ENCODE data around the gene TSSK2. TPM values are rescaled to one million over a fixed set of nuclear protein-coding genes. Genes with fewer than 3 reads are reported as not detected.

TSSK2 gene
- total and polyA plus RNA-seq, 4 experiments from 2014 or later, result not detected

- ChIA-PET CTCF (ENCODE audit: partially characterized antibody) (no interaction called here), POLR2A (ENCODE audit: partially characterized antibody) (interaction anchor here (1.1 kb wide), 1 partner anchor 12 kb away, joined by 3 read pairs; the partner anchor contains the start of gene ESS2)
- peaks cover 0 to 2% (median 0%) of the 10 kb centered on the region in 8 donors for H3K9me3 Mint-ChIP-seq
- no peak overlapping the region for H3K27ac ChIP-seq (ENCODE audit: low read depth, low read length)
- H3K4me1 ChIP-seq (ENCODE audit: insufficient read depth, low read length), result no peaks in the 10 kb centered on the region
- intact Hi-C loops (cut with micrococcal nuclease), result no loop called here
- no peak for DNase-seq
- no peak overlapping the region for H3K4me3 ChIP-seq (ENCODE audit: low read length in 2 of 2)
- no peaks in the 10 kb centered on the region for H3K9me3 ChIP-seq (ENCODE audit: control insufficient read depth in 1 of 2, low read length in 2 of 2)
- H3K27ac Mint-ChIP-seq, result no peak overlapping the region
- no peaks in the 10 kb centered on the region for H3K27me3 Mint-ChIP-seq
- no peaks in the 10 kb centered on the region for H3K27me3 ChIP-seq (ENCODE audit: insufficient read depth, low read length)
- peaks cover 38% of the 10 kb centered on the region for H3K36me3 ChIP-seq (ENCODE audit: insufficient read depth, low read length)
- H3K4me1 Mint-ChIP-seq, result peaks cover 0 to 1% (median under 1%) of the 10 kb centered on the region in 4 donors
- no peak overlapping the region for H3K4me3 Mint-ChIP-seq
- H3K36me3 Mint-ChIP-seq, result peaks cover 19 to 52% of the 10 kb centered on the region in 2 donors
Observed at GRCh38 chr22:19132693-19133400, 1.7 kb downstream of the TSSK2 start.

- no peak overlapping the region for H3K4me3 Mint-ChIP-seq
- Histone ChIP-seq H3K9me3 (ENCODE audit: control insufficient read depth in 1 of 2, low read length in 2 of 2) (no peaks in the 10 kb centered on the region), H3K36me3 (ENCODE audit: insufficient read depth, low read length) (peaks cover 45% of the 10 kb centered on the region), H3K27ac (ENCODE audit: low read depth, low read length) (no peak overlapping the region), H3K4me3 (ENCODE audit: low read length in 2 of 2) (no peak overlapping the region), H3K27me3 (ENCODE audit: insufficient read depth, low read length) (no peaks in the 10 kb centered on the region), H3K4me1 (ENCODE audit: insufficient read depth, low read length) (no peaks in the 10 kb centered on the region)
- DNase-seq, result no peak
- peaks cover 0 to 1% (median under 1%) of the 10 kb centered on the region in 4 donors for H3K4me1 Mint-ChIP-seq
- peaks cover 19 to 53% of the 10 kb centered on the region in 2 donors for H3K36me3 Mint-ChIP-seq
- no peaks in the 10 kb centered on the region for H3K27me3 Mint-ChIP-seq
- POLR2A ChIA-PET (ENCODE audit: partially characterized antibody), result no interaction called here
- intact Hi-C loops (cut with micrococcal nuclease), result no loop called here
- CTCF ChIA-PET (ENCODE audit: partially characterized antibody), result no interaction called here
- peaks cover 0 to 2% (median 0%) of the 10 kb centered on the region in 8 donors for H3K9me3 Mint-ChIP-seq
- no peak overlapping the region for H3K27ac Mint-ChIP-seq
Observed at GRCh38 chr22:19133561-19133960, 2.5 kb downstream of the TSSK2 start.

GRCh38 chr22:19134176-19134831, 3.2 kb downstream of the TSSK2 start:
- Mint-ChIP-seq H3K27ac (peak overlapping the region in 1 of 7 donors; percentile 73), H3K9me3 (peaks cover 0 to 2% (median 0%) of the 10 kb centered on the region in 8 donors), H3K36me3 (peaks cover 25 to 59% of the 10 kb centered on the region in 2 donors), H3K4me3 (no peak overlapping the region), H3K27me3 (no peaks in the 10 kb centered on the region), H3K4me1 (peaks cover 0 to 1% (median under 1%) of the 10 kb centered on the region in 4 donors)
- H3K36me3 ChIP-seq (ENCODE audit: insufficient read depth, low read length), result peaks cover 53% of the 10 kb centered on the region
- intact Hi-C loops (cut with micrococcal nuclease), result no loop called here
- no peak overlapping the region for H3K27ac ChIP-seq (ENCODE audit: low read depth, low read length)
- no peak overlapping the region for H3K4me3 ChIP-seq (ENCODE audit: low read length in 2 of 2)
- ChIA-PET CTCF (ENCODE audit: partially characterized antibody) (no interaction called here), POLR2A (ENCODE audit: partially characterized antibody) (no interaction called here)
- H3K9me3 ChIP-seq (ENCODE audit: control insufficient read depth in 1 of 2, low read length in 2 of 2), result no peaks in the 10 kb centered on the region
- DNase-seq, result no peak
- H3K4me1 ChIP-seq (ENCODE audit: insufficient read depth, low read length), result no peaks in the 10 kb centered on the region
- H3K27me3 ChIP-seq (ENCODE audit: insufficient read depth, low read length), result no peaks in the 10 kb centered on the region

GRCh38 chr22:19134874-19135273, 3.8 kb downstream of the TSSK2 start:
- H3K4me1 ChIP-seq (ENCODE audit: insufficient read depth, low read length), result no peaks in the 10 kb centered on the region
- no peak for DNase-seq
- Mint-ChIP-seq H3K4me1 (peaks cover 0 to 1% (median under 1%) of the 10 kb centered on the region in 4 donors), H3K27ac (peak overlapping the region in 2 of 7 donors; percentile 18 to 66), H3K9me3 (no peaks in the 10 kb centered on the region), H3K36me3 (peaks cover 29 to 65% of the 10 kb centered on the region in 2 donors), H3K4me3 (no peak overlapping the region), H3K27me3 (no peaks in the 10 kb centered on the region)
- POLR2A ChIA-PET (ENCODE audit: partially characterized antibody), result no interaction called here
- H3K27ac ChIP-seq (ENCODE audit: low read depth, low read length), result no peak overlapping the region
- no peaks in the 10 kb centered on the region for H3K27me3 ChIP-seq (ENCODE audit: insufficient read depth, low read length)
- H3K9me3 ChIP-seq (ENCODE audit: control insufficient read depth in 1 of 2, low read length in 2 of 2), result no peaks in the 10 kb centered on the region
- no peak overlapping the region for H3K4me3 ChIP-seq (ENCODE audit: low read length in 2 of 2)
- H3K36me3 ChIP-seq (ENCODE audit: insufficient read depth, low read length), result peaks cover 59% of the 10 kb centered on the region
- intact Hi-C loops (cut with micrococcal nuclease), result no loop called here
- CTCF ChIA-PET (ENCODE audit: partially characterized antibody), result no interaction called here

- H3K36me3 ChIP-seq (ENCODE audit: insufficient read depth, low read length), result peaks cover 75% of the 10 kb centered on the region
- no peaks in the 10 kb centered on the region for H3K4me1 ChIP-seq (ENCODE audit: insufficient read depth, low read length)
- peaks cover 42 to 79% of the 10 kb centered on the region in 2 donors for H3K36me3 Mint-ChIP-seq
- peak overlapping the region in 2 of 7 donors; percentile 7 to 42 for H3K27ac Mint-ChIP-seq
- H3K9me3 Mint-ChIP-seq, result no peaks in the 10 kb centered on the region
- ChIA-PET CTCF (ENCODE audit: partially characterized antibody) (no interaction called here), POLR2A (ENCODE audit: partially characterized antibody) (no interaction called here)
- H3K4me3 ChIP-seq (ENCODE audit: low read length in 2 of 2), result no peak overlapping the region
- H3K4me1 Mint-ChIP-seq, result peaks cover 0 to 6% (median 1%) of the 10 kb centered on the region in 4 donors
- intact Hi-C loops (cut with micrococcal nuclease), result no loop called here
- H3K27me3 Mint-ChIP-seq, result no peaks in the 10 kb centered on the region
- no peaks in the 10 kb centered on the region for H3K9me3 ChIP-seq (ENCODE audit: control insufficient read depth in 1 of 2, low read length in 2 of 2)
- peak overlapping the region in 1 of 8 donors; percentile 7 for H3K4me3 Mint-ChIP-seq
- H3K27me3 ChIP-seq (ENCODE audit: insufficient read depth, low read length), result no peaks in the 10 kb centered on the region
- no peak for DNase-seq
- H3K27ac ChIP-seq (ENCODE audit: low read depth, low read length), result no peak overlapping the region
Observed at GRCh38 chr22:19136915-19137314, 5.8 kb downstream of the TSSK2 start.

- H3K4me3 Mint-ChIP-seq, result no peak overlapping the region
- H3K27me3 ChIP-seq (ENCODE audit: insufficient read depth, low read length), result no peaks in the 10 kb centered on the region
- peaks cover 1 to 6% (median 2%) of the 10 kb centered on the region in 4 donors for H3K4me1 Mint-ChIP-seq
- intact Hi-C loops (cut with micrococcal nuclease), result no loop called here
- H3K4me1 ChIP-seq (ENCODE audit: insufficient read depth, low read length), result no peaks in the 10 kb centered on the region
- CTCF ChIA-PET (ENCODE audit: partially characterized antibody), result no interaction called here
- no peaks in the 10 kb centered on the region for H3K9me3 Mint-ChIP-seq
- peak overlapping the region in 1 of 7 donors; percentile 47 for H3K27ac Mint-ChIP-seq
- no peak overlapping the region for H3K4me3 ChIP-seq (ENCODE audit: low read length in 2 of 2)
- H3K36me3 Mint-ChIP-seq, result peaks cover 42 to 77% of the 10 kb centered on the region in 2 donors
- H3K9me3 ChIP-seq (ENCODE audit: control insufficient read depth in 1 of 2, low read length in 2 of 2), result no peaks in the 10 kb centered on the region
- peaks cover 82% of the 10 kb centered on the region for H3K36me3 ChIP-seq (ENCODE audit: insufficient read depth, low read length)
- no peak overlapping the region for H3K27ac ChIP-seq (ENCODE audit: low read depth, low read length)
- no peaks in the 10 kb centered on the region for H3K27me3 Mint-ChIP-seq
- POLR2A ChIA-PET (ENCODE audit: partially characterized antibody), result no interaction called here
- DNase-seq, result no peak
Observed at GRCh38 chr22:19137384-19138216, 6.5 kb downstream of the TSSK2 start.
